ENCODE measurements around the gene APOO.

The APOO gene

GRCh38 chrX:23819385-23820234 is 88.1 kb downstream of the APOO start:
- peaks cover 3% of the 10 kb centered on the region for H3K9me3 Mint-ChIP-seq
- peaks cover 3% of the 10 kb centered on the region for H3K27me3 Mint-ChIP-seq (ENCODE audit: low read depth, poor library complexity)
- H3K36me3 Mint-ChIP-seq (ENCODE audit: low read depth), result no peaks in the 10 kb centered on the region
- TF ChIP-seq, protein P1, sequence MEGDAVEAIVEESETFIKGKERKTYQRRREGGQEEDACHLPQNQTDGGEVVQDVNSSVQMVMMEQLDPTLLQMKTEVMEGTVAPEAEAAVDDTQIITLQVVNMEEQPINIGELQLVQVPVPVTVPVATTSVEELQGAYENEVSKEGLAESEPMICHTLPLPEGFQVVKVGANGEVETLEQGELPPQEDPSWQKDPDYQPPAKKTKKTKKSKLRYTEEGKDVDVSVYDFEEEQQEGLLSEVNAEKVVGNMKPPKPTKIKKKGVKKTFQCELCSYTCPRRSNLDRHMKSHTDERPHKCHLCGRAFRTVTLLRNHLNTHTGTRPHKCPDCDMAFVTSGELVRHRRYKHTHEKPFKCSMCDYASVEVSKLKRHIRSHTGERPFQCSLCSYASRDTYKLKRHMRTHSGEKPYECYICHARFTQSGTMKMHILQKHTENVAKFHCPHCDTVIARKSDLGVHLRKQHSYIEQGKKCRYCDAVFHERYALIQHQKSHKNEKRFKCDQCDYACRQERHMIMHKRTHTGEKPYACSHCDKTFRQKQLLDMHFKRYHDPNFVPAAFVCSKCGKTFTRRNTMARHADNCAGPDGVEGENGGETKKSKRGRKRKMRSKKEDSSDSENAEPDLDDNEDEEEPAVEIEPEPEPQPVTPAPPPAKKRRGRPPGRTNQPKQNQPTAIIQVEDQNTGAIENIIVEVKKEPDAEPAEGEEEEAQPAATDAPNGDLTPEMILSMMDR (IDR thresholded peaks at IDR 0.05), result no peak
- DNase-seq, result no peak
- no peak overlapping the region for H3K27ac Mint-ChIP-seq
- H3K4me3 Mint-ChIP-seq, result no peak overlapping the region
- H3K4me1 Mint-ChIP-seq, result peaks cover 43% of the 10 kb centered on the region

- Mint-ChIP-seq H3K9me3 (peaks cover 7% of the 10 kb centered on the region), H3K4me1 (peaks cover 43% of the 10 kb centered on the region), H3K36me3 (ENCODE audit: low read depth) (no peaks in the 10 kb centered on the region), H3K27me3 (ENCODE audit: low read depth, poor library complexity) (peaks cover 3% of the 10 kb centered on the region), H3K4me3 (no peak overlapping the region), H3K27ac (no peak overlapping the region)
- TF ChIP-seq, protein P1 (IDR thresholded peaks at IDR 0.05), result no peak
- no peak for DNase-seq
Observed at GRCh38 chrX:23817979-23818336, 89.8 kb downstream of the APOO start.

DNA sequence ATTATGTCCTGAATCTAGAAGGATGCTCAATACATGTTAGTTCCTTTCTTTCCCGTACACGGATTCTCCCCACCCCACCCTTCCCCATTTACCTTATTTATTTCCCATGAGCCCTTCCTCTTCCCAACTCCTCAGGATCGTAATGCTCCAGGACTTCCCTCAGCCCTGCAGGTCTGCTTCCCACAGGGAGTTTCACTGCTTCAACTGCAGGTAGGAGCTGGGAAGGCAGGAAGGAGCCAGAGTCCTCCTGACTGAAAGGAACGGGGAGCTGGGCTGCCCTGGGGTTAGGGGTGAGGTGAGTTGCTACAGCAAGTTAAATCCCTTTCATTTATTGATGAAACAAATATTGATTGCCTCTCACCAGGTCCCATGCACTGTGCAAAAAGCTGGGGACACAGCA is 91.6 kb downstream of the APOO start:
- no peak overlapping the region for H3K4me3 Mint-ChIP-seq
- peaks cover 7% of the 10 kb centered on the region for H3K9me3 Mint-ChIP-seq
- H3K36me3 Mint-ChIP-seq (ENCODE audit: low read depth), result no peaks in the 10 kb centered on the region
- peaks cover 3% of the 10 kb centered on the region for H3K27me3 Mint-ChIP-seq (ENCODE audit: low read depth, poor library complexity)
- H3K4me1 Mint-ChIP-seq, result peaks cover 43% of the 10 kb centered on the region
- no peak overlapping the region for H3K27ac Mint-ChIP-seq
- no peak for DNase-seq
- TF ChIP-seq, protein P1 (IDR thresholded peaks at IDR 0.05), result no peak

DNA sequence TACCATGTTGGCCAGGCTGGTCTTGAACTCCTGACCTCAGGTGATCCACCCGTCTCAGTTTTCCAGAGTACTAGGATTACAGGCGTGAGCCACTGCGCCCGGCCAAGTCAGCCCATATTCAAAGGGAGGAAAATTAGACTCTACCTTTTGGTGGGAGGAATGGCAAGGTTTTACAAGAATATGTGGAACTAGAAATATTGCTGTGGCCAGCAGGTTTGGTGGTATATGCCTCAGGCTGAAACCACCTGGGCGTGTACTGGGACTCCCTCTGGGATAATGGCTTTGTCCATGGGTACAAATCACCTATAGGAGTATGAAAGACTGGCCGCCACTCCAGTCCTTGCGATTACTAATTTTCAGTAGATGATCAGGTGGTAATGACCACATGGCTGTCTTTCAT is 92.4 kb downstream of the APOO start:
- peaks cover 51% of the 10 kb centered on the region for H3K4me1 Mint-ChIP-seq
- DNase-seq, result no peak
- no peak overlapping the region for H3K27ac Mint-ChIP-seq
- no peaks in the 10 kb centered on the region for H3K36me3 Mint-ChIP-seq (ENCODE audit: low read depth)
- H3K27me3 Mint-ChIP-seq (ENCODE audit: low read depth, poor library complexity), result peaks cover 3% of the 10 kb centered on the region
- H3K9me3 Mint-ChIP-seq, result peaks cover 7% of the 10 kb centered on the region
- no peak overlapping the region for H3K4me3 Mint-ChIP-seq
- TF ChIP-seq, protein P1 (IDR thresholded peaks at IDR 0.05), result no peak

- DNase-seq, result no peak
- Mint-ChIP-seq H3K27ac (no peak overlapping the region), H3K4me3 (no peak overlapping the region), H3K9me3 (peaks cover 7% of the 10 kb centered on the region), H3K4me1 (peaks cover 44% of the 10 kb centered on the region), H3K27me3 (ENCODE audit: low read depth, poor library complexity) (peaks cover 3% of the 10 kb centered on the region), H3K36me3 (ENCODE audit: low read depth) (no peaks in the 10 kb centered on the region)
- TF ChIP-seq, protein P1 (IDR thresholded peaks at IDR 0.05), result no peak
Observed at GRCh38 chrX:23813808-23814207, 93.9 kb downstream of the APOO start.

- Mint-ChIP-seq H3K36me3 (ENCODE audit: low read depth) (no peaks in the 10 kb centered on the region), H3K27ac (peak overlapping the region; percentile 31), H3K4me1 (peaks cover 41% of the 10 kb centered on the region), H3K4me3 (no peak overlapping the region), H3K9me3 (peaks cover 10% of the 10 kb centered on the region), H3K27me3 (ENCODE audit: low read depth, poor library complexity) (no peaks in the 10 kb centered on the region)
- TF ChIP-seq, protein P1 (IDR thresholded peaks at IDR 0.05), result no peak
- no peak for DNase-seq
Observed at GRCh38 chrX:23811656-23812055, 96.1 kb downstream of the APOO start.

Measured in nephron progenitor cell (in vitro differentiated cells).